ENCODE results near the gene IGF2. TPM values are rescaled to one million over a fixed set of nuclear protein-coding genes. Genes with fewer than 3 reads are reported as not detected.

Gene IGF2
- total and polyA plus RNA-seq, 10 of the 15 experiments (the other 5 are each of a cell fraction or from before 2014, with no cell fraction given) = 0.41 TPM; not detected in 9

DNA sequence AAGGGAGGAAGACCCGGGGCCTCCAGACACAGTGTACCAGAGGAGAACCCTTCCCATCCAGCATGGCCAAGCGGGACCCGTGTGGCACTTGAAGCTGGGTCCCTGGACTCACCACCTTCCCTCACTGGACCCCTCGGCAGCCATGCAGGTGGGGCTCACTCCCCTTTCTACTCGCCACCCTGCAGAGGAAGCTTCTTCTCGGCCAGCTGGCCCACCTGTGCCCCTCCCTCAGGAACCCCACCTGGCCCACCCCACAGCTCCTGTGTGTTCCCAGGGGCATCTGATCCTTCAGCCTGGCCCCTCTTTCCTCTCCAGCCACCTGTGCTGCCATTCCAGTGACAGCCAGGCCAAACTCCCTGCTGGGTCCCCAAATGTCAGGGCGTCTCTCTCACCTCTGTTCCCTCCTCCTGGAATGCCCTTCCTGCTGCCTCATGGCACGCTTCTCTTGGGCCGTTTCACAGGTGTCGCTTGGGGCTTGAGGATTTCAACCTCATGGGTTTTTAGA, 38.0 kb downstream of the IGF2 start (continued):
- TF ChIP-seq CEBPZ (IDR thresholded peaks at IDR 0.05; ENCODE audit: low read depth, low read length) = no peak
- TF ChIP-seq CEBPB (IDR thresholded peaks at IDR 0.05; ENCODE audit: borderline replicate concordance in 1 of 2, low read depth in 2 of 2, low read length in 2 of 2) = no peak
- TF ChIP-seq, protein P1, sequence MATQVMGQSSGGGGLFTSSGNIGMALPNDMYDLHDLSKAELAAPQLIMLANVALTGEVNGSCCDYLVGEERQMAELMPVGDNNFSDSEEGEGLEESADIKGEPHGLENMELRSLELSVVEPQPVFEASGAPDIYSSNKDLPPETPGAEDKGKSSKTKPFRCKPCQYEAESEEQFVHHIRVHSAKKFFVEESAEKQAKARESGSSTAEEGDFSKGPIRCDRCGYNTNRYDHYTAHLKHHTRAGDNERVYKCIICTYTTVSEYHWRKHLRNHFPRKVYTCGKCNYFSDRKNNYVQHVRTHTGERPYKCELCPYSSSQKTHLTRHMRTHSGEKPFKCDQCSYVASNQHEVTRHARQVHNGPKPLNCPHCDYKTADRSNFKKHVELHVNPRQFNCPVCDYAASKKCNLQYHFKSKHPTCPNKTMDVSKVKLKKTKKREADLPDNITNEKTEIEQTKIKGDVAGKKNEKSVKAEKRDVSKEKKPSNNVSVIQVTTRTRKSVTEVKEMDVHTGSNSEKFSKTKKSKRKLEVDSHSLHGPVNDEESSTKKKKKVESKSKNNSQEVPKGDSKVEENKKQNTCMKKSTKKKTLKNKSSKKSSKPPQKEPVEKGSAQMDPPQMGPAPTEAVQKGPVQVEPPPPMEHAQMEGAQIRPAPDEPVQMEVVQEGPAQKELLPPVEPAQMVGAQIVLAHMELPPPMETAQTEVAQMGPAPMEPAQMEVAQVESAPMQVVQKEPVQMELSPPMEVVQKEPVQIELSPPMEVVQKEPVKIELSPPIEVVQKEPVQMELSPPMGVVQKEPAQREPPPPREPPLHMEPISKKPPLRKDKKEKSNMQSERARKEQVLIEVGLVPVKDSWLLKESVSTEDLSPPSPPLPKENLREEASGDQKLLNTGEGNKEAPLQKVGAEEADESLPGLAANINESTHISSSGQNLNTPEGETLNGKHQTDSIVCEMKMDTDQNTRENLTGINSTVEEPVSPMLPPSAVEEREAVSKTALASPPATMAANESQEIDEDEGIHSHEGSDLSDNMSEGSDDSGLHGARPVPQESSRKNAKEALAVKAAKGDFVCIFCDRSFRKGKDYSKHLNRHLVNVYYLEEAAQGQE (IDR thresholded peaks at IDR 0.05; ENCODE audit: low read depth, low read length) = no peak
- no peak for TF ChIP-seq BCL11A (IDR thresholded peaks at IDR 0.05; ENCODE audit: low read depth, low read length)
- TF ChIP-seq STAT1 (conservative IDR thresholded peaks at IDR 0.05) = no peak
- TF ChIP-seq RUNX3 (IDR thresholded peaks at IDR 0.05; ENCODE audit: low read length) = no peak
- TF ChIP-seq EZH2 (IDR thresholded peaks at IDR 0.05; ENCODE audit: borderline replicate concordance, control insufficient read depth, low read depth, low read length) = no peak
- no peak for TF ChIP-seq ZBTB40 (IDR thresholded peaks at IDR 0.05; ENCODE audit: borderline replicate concordance)
- no peak for TF ChIP-seq ETV6 (conservative IDR thresholded peaks at IDR 0.05 in 1 of 2, IDR thresholded peaks at IDR 0.05 in 1 of 2; ENCODE audit: borderline replicate concordance in 1 of 2, low read depth in 1 of 2)
- TF ChIP-seq, protein P2, sequence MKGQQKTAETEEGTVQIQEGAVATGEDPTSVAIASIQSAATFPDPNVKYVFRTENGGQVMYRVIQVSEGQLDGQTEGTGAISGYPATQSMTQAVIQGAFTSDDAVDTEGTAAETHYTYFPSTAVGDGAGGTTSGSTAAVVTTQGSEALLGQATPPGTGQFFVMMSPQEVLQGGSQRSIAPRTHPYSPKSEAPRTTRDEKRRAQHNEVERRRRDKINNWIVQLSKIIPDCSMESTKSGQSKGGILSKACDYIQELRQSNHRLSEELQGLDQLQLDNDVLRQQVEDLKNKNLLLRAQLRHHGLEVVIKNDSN (IDR thresholded peaks at IDR 0.05; ENCODE audit: borderline replicate concordance, extremely low read length, insufficient read depth, low read depth, low read length) = no peak

All from GM12878 (cell line).